ENCODE measurements around the gene ANKRD66. TPM values are rescaled to one million over a fixed set of nuclear protein-coding genes. Genes with fewer than 3 reads are reported as not detected.

ANKRD66 gene
- polyA plus RNA-seq, 1 donor (not counting 4 experiments of a cell fraction or from before 2014, with no cell fraction given), result not detected

- TF ChIP-seq CTCF (optimal IDR thresholded peaks at IDR 0.05 in 1 of 3, IDR thresholded peaks at IDR 0.05 in 1 of 3, conservative IDR thresholded peaks at IDR 0.05 in 1 of 3; ENCODE audit: extremely low read depth in 1 of 3, insufficient read depth in 2 of 3, low read length in 3 of 3), result no peak
- TF ChIP-seq EZH2 (IDR thresholded peaks at IDR 0.05; ENCODE audit: low read length), result no peak
- dilution Hi-C loops (cut with MboI; ENCODE audit: extremely low pct_ligation_motif_present, low sequenced_read_pairs), result no loop called here
- DNase-seq (ENCODE audit: low read depth, low spot score) (no peak), FAIRE-seq (no peak)
- no peaks in the 10 kb centered on the region for H3K79me2 ChIP-seq (ENCODE audit: control insufficient read depth, insufficient read depth, low read length)
- H4K20me1 ChIP-seq (ENCODE audit: control insufficient read depth, extremely low read depth, insufficient read depth, low read length), result no peaks in the 10 kb centered on the region
- no peak overlapping the region for H2AFZ ChIP-seq (ENCODE audit: control insufficient read depth, low read length)
- H3K9me3 ChIP-seq (ENCODE audit: control insufficient read depth, low read depth, low read length), result no peaks in the 10 kb centered on the region
- no peaks in the 10 kb centered on the region for H3K27me3 ChIP-seq (ENCODE audit: control insufficient read depth, extremely low read depth, insufficient read depth, low read length)
- H3K9me1 ChIP-seq (ENCODE audit: control insufficient read depth, extremely low read depth, insufficient read depth, low read length), result no peaks in the 10 kb centered on the region
- no peak overlapping the region for H3K4me2 ChIP-seq (ENCODE audit: control insufficient read depth, extremely low read depth, insufficient read depth, low read depth, low read length)
- no peak overlapping the region for H3K4me3 ChIP-seq (ENCODE audit: control insufficient read depth in 2 of 3, extremely low read depth in 1 of 3, insufficient read depth in 2 of 3, low read depth in 1 of 3, low read length in 3 of 3)
- no peak overlapping the region for H3K9ac ChIP-seq (ENCODE audit: control insufficient read depth, extremely low read depth, insufficient read depth, low read length)
- H3K4me1 ChIP-seq (ENCODE audit: control insufficient read depth, extremely low read depth, insufficient read depth, low read length), result no peaks in the 10 kb centered on the region
- H3K36me3 ChIP-seq (ENCODE audit: control insufficient read depth in 2 of 2, extremely low read depth in 1 of 2, insufficient read depth in 2 of 2, low read length in 2 of 2), result no peaks in the 10 kb centered on the region
- H3K27ac ChIP-seq (ENCODE audit: control insufficient read depth, insufficient read depth, low read length), result no peak overlapping the region
These were observed 29.5 kb downstream of the ANKRD66 start for GRCh38 chr6:46776070-46776712.

- no peaks in the 10 kb centered on the region for H3K27me3 ChIP-seq (ENCODE audit: control insufficient read depth, extremely low read depth, insufficient read depth, low read length)
- H3K9me1 ChIP-seq (ENCODE audit: control insufficient read depth, extremely low read depth, insufficient read depth, low read length), result no peaks in the 10 kb centered on the region
- FAIRE-seq, result no peak
- dilution Hi-C loops (cut with MboI; ENCODE audit: extremely low pct_ligation_motif_present, low sequenced_read_pairs), result no loop called here
- TF ChIP-seq EZH2 (IDR thresholded peaks at IDR 0.05; ENCODE audit: low read length) (no peak), CTCF (optimal IDR thresholded peaks at IDR 0.05 in 1 of 3, IDR thresholded peaks at IDR 0.05 in 1 of 3, conservative IDR thresholded peaks at IDR 0.05 in 1 of 3; ENCODE audit: extremely low read depth in 1 of 3, insufficient read depth in 2 of 3, low read length in 3 of 3) (no peak)
- no peak for DNase-seq (ENCODE audit: low read depth, low spot score)
- H3K36me3 ChIP-seq (ENCODE audit: control insufficient read depth in 2 of 2, extremely low read depth in 1 of 2, insufficient read depth in 2 of 2, low read length in 2 of 2), result no peaks in the 10 kb centered on the region
- no peaks in the 10 kb centered on the region for H4K20me1 ChIP-seq (ENCODE audit: control insufficient read depth, extremely low read depth, insufficient read depth, low read length)
- H3K79me2 ChIP-seq (ENCODE audit: control insufficient read depth, insufficient read depth, low read length), result no peaks in the 10 kb centered on the region
- no peak overlapping the region for H3K9ac ChIP-seq (ENCODE audit: control insufficient read depth, extremely low read depth, insufficient read depth, low read length)
- H3K9me3 ChIP-seq (ENCODE audit: control insufficient read depth, low read depth, low read length), result no peaks in the 10 kb centered on the region
- no peak overlapping the region for H3K27ac ChIP-seq (ENCODE audit: control insufficient read depth, insufficient read depth, low read length)
- H3K4me3 ChIP-seq (ENCODE audit: control insufficient read depth in 2 of 3, extremely low read depth in 1 of 3, insufficient read depth in 2 of 3, low read depth in 1 of 3, low read length in 3 of 3), result no peak overlapping the region
- no peaks in the 10 kb centered on the region for H3K4me1 ChIP-seq (ENCODE audit: control insufficient read depth, extremely low read depth, insufficient read depth, low read length)
- H2AFZ ChIP-seq (ENCODE audit: control insufficient read depth, low read length), result no peak overlapping the region
- H3K4me2 ChIP-seq (ENCODE audit: control insufficient read depth, extremely low read depth, insufficient read depth, low read depth, low read length), result no peak overlapping the region
These were observed 31.0 kb downstream of the ANKRD66 start for GRCh38 chr6:46777476-46778346.

All from keratinocyte (primary cell).